ENCODE measurements around the gene CPNE2.

- TF ChIP-seq EP300 (IDR thresholded peaks at IDR 0.05; ENCODE audit: borderline replicate concordance in 1 of 2, control insufficient read depth in 1 of 2, low read depth in 2 of 2, low read length in 2 of 2) (no peak), CHD4 (IDR thresholded peaks at IDR 0.05) (no peak), ELK1 (IDR thresholded peaks at IDR 0.05; ENCODE audit: low read depth, low read length) (no peak), SP1 (IDR thresholded peaks at IDR 0.05; ENCODE audit: low read depth, low read length) (no peak), TCF12 (IDR thresholded peaks at IDR 0.05; ENCODE audit: low read depth, low read length) (no peak), PBX3 (IDR thresholded peaks at IDR 0.05; ENCODE audit: insufficient replicate concordance, low read depth, low read length) (no peak), ZBTB33 (IDR thresholded peaks at IDR 0.05) (no peak), YY1 (IDR thresholded peaks at IDR 0.05; ENCODE audit: low read depth, low read length) (no peak), CTCF (IDR thresholded peaks at IDR 0.05 in 2 of 3, conservative IDR thresholded peaks at IDR 0.05 in 1 of 3; ENCODE audit: control insufficient read depth in 2 of 3, extremely low read depth in 1 of 3, insufficient read depth in 1 of 3, low read depth in 3 of 3, low read length in 3 of 3) (no peak)
Observed at GRCh38 chr16:57175896-57176295, 83.5 kb downstream of the CPNE2 start.
